Fibroblast of lung (primary cell): ENCODE measurements around the gene SPPL2B. TPM values are rescaled to one million over a fixed set of nuclear protein-coding genes. Genes with fewer than 3 reads are reported as not detected.

Experiments used
- DNase-seq, 2 donors: peaks; one replicate each; pipeline versions ENCODE4 v3.0.0 to v3.0.0-alpha.2; 2010; ENCODE audit warnings: low read depth in 2 of 2
- H2AFZ ChIP-seq: 2 replicates; pipeline ENCODE4 v1.5.1; 2012; ENCODE audit warnings: low read length, control low read depth, inconsistent platforms
- H3K27ac ChIP-seq: 2 replicates; pipeline ENCODE4 v1.5.1; 2011; ENCODE audit warnings: low read length, control low read depth; ENCODE audit not compliant: insufficient read depth
- H3K27me3 ChIP-seq: 2 replicates; pipeline ENCODE4 v1.5.1; 2011; ENCODE audit warnings: mild to moderate bottlenecking, low read length; ENCODE audit not compliant: control insufficient read depth, insufficient read depth
- H3K36me3 ChIP-seq: 2 replicates; pipeline ENCODE4 v1.5.1; 2011; ENCODE audit warnings: low read length; ENCODE audit not compliant: control insufficient read depth, insufficient read depth
- H3K4me1 ChIP-seq: 2 replicates; pipeline ENCODE4 v1.5.1; 2011; ENCODE audit warnings: low read length; ENCODE audit not compliant: control insufficient read depth, insufficient read depth; ENCODE audit errors: extremely low read depth
- H3K4me2 ChIP-seq: 2 replicates; pipeline ENCODE4 v1.5.1; 2011; ENCODE audit warnings: low read length, control low read depth; ENCODE audit not compliant: insufficient read depth; ENCODE audit errors: extremely low read depth
- H3K4me3 ChIP-seq, 4 experiments: fragments of 200-600 bp in 1 of 4; sonication (generic) in 1 of 4; replicated peaks in 1 of 4; 2 replicates each; pipeline ENCODE4 v1.5.1; 2011 to 2016; ENCODE audit warnings: low read length in 4 of 4, low read depth in 3 of 4, mild to moderate bottlenecking in 3 of 4, control low read depth in 2 of 4, inconsistent platforms in 1 of 4, mixed read lengths in 1 of 4; ENCODE audit not compliant: insufficient read depth in 1 of 4; ENCODE audit errors: control extremely low read depth in 1 of 4
- H3K79me2 ChIP-seq: 2 replicates; pipeline ENCODE4 v1.5.1; 2012; ENCODE audit warnings: mild to moderate bottlenecking, low read length, inconsistent platforms; ENCODE audit not compliant: control insufficient read depth, insufficient read depth
- H3K9ac ChIP-seq: 2 replicates; pipeline ENCODE4 v1.5.1; 2011; ENCODE audit warnings: mild to moderate bottlenecking, low read length, control low read depth; ENCODE audit not compliant: insufficient read depth
- H3K9me3 ChIP-seq: 2 replicates; pipeline ENCODE4 v1.5.1; 2012; ENCODE audit warnings: low read depth, low read length; ENCODE audit not compliant: control insufficient read depth, insufficient read depth
- H4K20me1 ChIP-seq: 2 replicates; pipeline ENCODE4 v1.5.1; 2011; ENCODE audit warnings: low read length; ENCODE audit not compliant: control insufficient read depth, insufficient read depth; ENCODE audit errors: extremely low read depth
- EZH2 ChIP-seq: IDR thresholded peaks from 2 replicates; pipeline ENCODE4 v1.5.1; 2012; ENCODE audit warnings: low read length, control low read depth, mild to moderate bottlenecking; ENCODE audit errors: missing control alignments
- polyA plus RNA-seq, 2 donors: library from polyadenylated mRNA; depleted of rRNA in 1 of 2; stranded (reverse) in 1 of 2; unstranded in 1 of 2; fragments of >200 nt; gene quantifications; 2 replicates each; pipeline ENCODE4 v1.2.1, GENCODE V29; 2011 to 2012; ENCODE audit warnings: missing spikeins in 1 of 2
- total RNA-seq: library from RNA; depleted of rRNA; stranded (reverse); fragments of >200 nt; gene quantifications from 2 replicates; pipeline ENCODE4 v1.2.1, GENCODE V29; 2014
- TF ChIP-seq, protein P1 (sequence below), 2 donors: IDR thresholded peaks in 1 of 2; conservative IDR thresholded peaks in 1 of 2; 1 replicate in 1 of 2; 2 replicates in 1 of 2; pipeline ENCODE4 v1.5.1; 2011 to 2012; ENCODE audit warnings: low read length in 2 of 2, control low read depth in 1 of 2, inconsistent platforms in 1 of 2, low read depth in 1 of 2, mild to moderate bottlenecking in 1 of 2

The SPPL2B gene
- total and polyA plus RNA-seq, 2 donors (not counting 1 experiment from before 2014, with no cell fraction given) = 16.0 to 23.8 TPM

DNA sequence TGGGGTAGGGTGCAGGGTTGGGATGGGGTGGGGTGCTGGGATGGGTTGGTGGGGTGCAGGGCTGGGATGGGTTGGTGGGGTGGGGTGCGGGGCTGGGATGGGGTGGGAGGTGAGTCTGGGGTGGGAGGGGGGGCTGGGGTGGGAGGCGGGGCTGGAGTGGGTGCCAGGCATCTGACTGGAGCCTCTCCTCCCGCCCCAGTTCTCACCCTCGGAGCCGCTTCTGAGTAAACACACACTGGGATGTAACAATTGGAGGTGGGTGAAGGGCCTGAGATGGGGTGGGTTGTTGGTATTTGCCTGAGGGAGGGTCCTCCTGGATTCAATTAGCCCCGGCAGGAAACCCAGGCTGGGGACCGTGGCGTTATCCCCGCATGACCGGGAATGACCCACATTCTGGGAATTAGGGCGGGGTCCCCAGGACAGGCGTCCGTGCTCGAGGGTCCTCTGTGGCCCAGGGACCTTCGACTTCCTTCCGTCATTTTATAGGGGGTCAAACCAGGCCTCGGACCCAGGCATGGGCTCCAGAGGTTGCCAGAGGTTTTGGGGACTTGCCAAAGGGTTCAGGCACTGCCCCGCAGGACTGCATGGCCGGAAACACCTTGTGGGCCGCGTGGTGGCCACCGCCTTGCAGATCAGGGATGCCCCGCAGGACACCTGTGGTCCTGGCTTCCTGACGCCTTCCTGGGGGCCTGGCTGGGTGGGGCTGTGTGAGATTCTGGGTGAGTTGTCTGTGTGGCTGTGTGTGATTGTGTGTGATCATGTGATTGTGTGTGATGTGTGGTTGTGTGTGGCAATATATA lies 33.0 kb downstream of the SPPL2B start:
- Histone ChIP-seq H3K27me3 (peaks cover 8% of the 10 kb centered on the region), H2AFZ (no peak overlapping the region), H4K20me1 (no peaks in the 10 kb centered on the region), H3K4me1 (no peaks in the 10 kb centered on the region), H3K79me2 (no peaks in the 10 kb centered on the region), H3K4me2 (no peak overlapping the region), H3K36me3 (no peaks in the 10 kb centered on the region), H3K9me3 (no peaks in the 10 kb centered on the region), H3K4me3 (no peak overlapping the region), H3K27ac (no peak overlapping the region), H3K9ac (no peak overlapping the region)
- DNase-seq = no peak
- no peak for TF ChIP-seq EZH2
- TF ChIP-seq, protein P1, sequence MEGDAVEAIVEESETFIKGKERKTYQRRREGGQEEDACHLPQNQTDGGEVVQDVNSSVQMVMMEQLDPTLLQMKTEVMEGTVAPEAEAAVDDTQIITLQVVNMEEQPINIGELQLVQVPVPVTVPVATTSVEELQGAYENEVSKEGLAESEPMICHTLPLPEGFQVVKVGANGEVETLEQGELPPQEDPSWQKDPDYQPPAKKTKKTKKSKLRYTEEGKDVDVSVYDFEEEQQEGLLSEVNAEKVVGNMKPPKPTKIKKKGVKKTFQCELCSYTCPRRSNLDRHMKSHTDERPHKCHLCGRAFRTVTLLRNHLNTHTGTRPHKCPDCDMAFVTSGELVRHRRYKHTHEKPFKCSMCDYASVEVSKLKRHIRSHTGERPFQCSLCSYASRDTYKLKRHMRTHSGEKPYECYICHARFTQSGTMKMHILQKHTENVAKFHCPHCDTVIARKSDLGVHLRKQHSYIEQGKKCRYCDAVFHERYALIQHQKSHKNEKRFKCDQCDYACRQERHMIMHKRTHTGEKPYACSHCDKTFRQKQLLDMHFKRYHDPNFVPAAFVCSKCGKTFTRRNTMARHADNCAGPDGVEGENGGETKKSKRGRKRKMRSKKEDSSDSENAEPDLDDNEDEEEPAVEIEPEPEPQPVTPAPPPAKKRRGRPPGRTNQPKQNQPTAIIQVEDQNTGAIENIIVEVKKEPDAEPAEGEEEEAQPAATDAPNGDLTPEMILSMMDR (conservative IDR thresholded peaks at IDR 0.05 in 1 of 2, IDR thresholded peaks at IDR 0.05 in 1 of 2; ENCODE audit: low read depth in 1 of 2, low read length in 2 of 2) = no peak

DNA sequence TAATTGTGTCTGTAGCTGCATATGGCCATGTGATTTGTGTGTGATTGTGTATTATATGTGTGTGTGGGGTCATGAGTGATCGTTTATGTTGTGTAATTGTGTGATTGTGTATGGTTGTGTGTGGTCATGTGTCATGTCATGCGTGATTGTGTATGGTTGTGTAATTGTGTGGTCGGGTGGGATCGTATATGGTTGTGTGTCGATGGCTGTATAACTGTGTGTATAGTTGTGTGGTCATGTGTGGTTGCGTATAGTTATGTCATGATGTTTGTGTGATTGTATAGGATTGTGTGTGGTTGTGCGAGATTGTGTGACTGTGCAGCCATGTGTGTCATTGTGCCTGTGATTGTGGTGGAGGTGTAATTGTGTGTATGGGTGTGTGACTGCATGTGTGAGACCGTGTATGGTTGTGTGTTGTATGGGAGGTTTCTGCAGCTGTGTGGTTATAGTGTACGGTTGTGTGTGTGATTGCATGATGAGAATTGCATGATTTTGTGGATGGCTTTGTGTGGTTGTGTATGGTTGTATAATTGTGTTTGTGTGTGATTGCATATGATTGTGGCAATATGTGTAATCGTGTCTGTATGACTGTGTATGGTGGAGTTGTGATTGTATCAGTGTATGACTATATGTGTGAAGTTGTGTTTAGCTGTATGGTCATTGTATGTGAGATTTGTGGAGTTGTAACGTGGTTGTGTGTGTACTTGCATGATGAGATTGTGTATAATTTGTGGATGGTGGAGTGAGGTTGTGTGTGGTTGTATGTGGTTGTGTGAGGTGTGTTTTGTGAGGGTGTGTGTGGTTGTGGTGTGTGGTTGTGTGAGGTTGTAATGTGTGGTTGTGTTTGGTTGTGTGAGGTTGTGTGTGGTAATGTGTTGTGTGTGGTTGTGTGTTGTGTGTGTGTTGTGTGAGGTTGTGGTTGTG lies 33.8 kb downstream of the SPPL2B start:
- Histone ChIP-seq H3K79me2 (no peaks in the 10 kb centered on the region), H4K20me1 (no peaks in the 10 kb centered on the region), H3K36me3 (no peaks in the 10 kb centered on the region), H2AFZ (no peak overlapping the region), H3K27me3 (peaks cover 8% of the 10 kb centered on the region), H3K9ac (no peak overlapping the region), H3K27ac (no peak overlapping the region), H3K4me2 (no peak overlapping the region), H3K4me3 (no peak overlapping the region), H3K4me1 (no peaks in the 10 kb centered on the region), H3K9me3 (no peaks in the 10 kb centered on the region)
- TF ChIP-seq EZH2 = no peak
- TF ChIP-seq, protein P1 (conservative IDR thresholded peaks at IDR 0.05 in 1 of 2, IDR thresholded peaks at IDR 0.05 in 1 of 2; ENCODE audit: low read depth in 1 of 2, low read length in 2 of 2) = no peak
- no peak for DNase-seq

- H3K9me3 ChIP-seq = no peaks in the 10 kb centered on the region
- peaks cover 8% of the 10 kb centered on the region for H3K27me3 ChIP-seq
- H3K4me1 ChIP-seq = no peaks in the 10 kb centered on the region
- no peaks in the 10 kb centered on the region for H4K20me1 ChIP-seq
- H3K36me3 ChIP-seq = no peaks in the 10 kb centered on the region
- H3K4me3 ChIP-seq = no peak overlapping the region
- no peak overlapping the region for H2AFZ ChIP-seq
- no peak overlapping the region for H3K4me2 ChIP-seq
- no peak overlapping the region for H3K9ac ChIP-seq
- DNase-seq = no peak
- H3K79me2 ChIP-seq = no peaks in the 10 kb centered on the region
- TF ChIP-seq, protein P1 (conservative IDR thresholded peaks at IDR 0.05 in 1 of 2, IDR thresholded peaks at IDR 0.05 in 1 of 2; ENCODE audit: low read depth in 1 of 2, low read length in 2 of 2) = no peak
- TF ChIP-seq EZH2 = no peak
- no peak overlapping the region for H3K27ac ChIP-seq
Measured at GRCh38 chr19:2362970-2363300, 34.5 kb downstream of the SPPL2B start.
